Activated T-cell treated with anti-CD3 and anti-CD28 coated beads for 48 hours (primary cell): ENCODE results near the gene AQP9.
"Not testable (repeated sequence)": the region's sequence is repeated elsewhere in the genome, so short reads cannot be mapped to it uniquely, and the experiment has no call there.

ENCODE experiments used
- DNase-seq: peaks from one replicate; pipeline ENCODE4 v3.0.0-alpha.2; 2020; ENCODE audit warnings: low read depth

The AQP9 gene

GRCh38 chr15:58138106-58138505, at the start of gene AQP9:
Gene AQP9, plus strand, starts transcription at chr15:58138381. Its CDS starts 185 bp downstream, at chr15:58138566.
- DNase-seq, result no peak

- DNase-seq, result no peak
Measured at GRCh38 chr15:58095415-58095814, 42.8 kb upstream of the AQP9 start.

- DNase-seq, result no peak
Measured at GRCh38 chr15:58096529-58097084, 41.6 kb upstream of the AQP9 start.

GRCh38 chr15:58103482-58103881, 34.7 kb upstream of the AQP9 start:
- no peak for DNase-seq

GRCh38 chr15:58108117-58108516, 30.1 kb upstream of the AQP9 start:
- no peak for DNase-seq

- DNase-seq, result no peak
Measured at GRCh38 chr15:58109419-58109818, 28.8 kb upstream of the AQP9 start.

- DNase-seq, result no peak
Measured at GRCh38 chr15:58110999-58111717, 27.0 kb upstream of the AQP9 start.

- DNase-seq, result no peak
Measured at GRCh38 chr15:58111718-58112104, 26.5 kb upstream of the AQP9 start.

GRCh38 chr15:58113358-58113757, 24.8 kb upstream of the AQP9 start:
- DNase-seq, result not testable (repeated sequence)

- DNase-seq, result no peak
Measured at GRCh38 chr15:58114388-58114787, 23.8 kb upstream of the AQP9 start.

- no peak for DNase-seq
Measured at GRCh38 chr15:58114812-58115211, 23.4 kb upstream of the AQP9 start.

- no peak for DNase-seq
Measured at GRCh38 chr15:58115692-58116091, 22.5 kb upstream of the AQP9 start.

GRCh38 chr15:58117619-58118018, 20.6 kb upstream of the AQP9 start:
- no peak for DNase-seq

- DNase-seq, result no peak
Measured at GRCh38 chr15:58118272-58118671, 19.9 kb upstream of the AQP9 start.

- no peak for DNase-seq
Measured at GRCh38 chr15:58119016-58119415, 19.2 kb upstream of the AQP9 start.

- no peak for DNase-seq
Measured at GRCh38 chr15:58124585-58124984, 13.6 kb upstream of the AQP9 start.

GRCh38 chr15:58125333-58125732, 12.8 kb upstream of the AQP9 start:
- DNase-seq, result no peak

GRCh38 chr15:58134886-58135285, 3.3 kb upstream of the AQP9 start:
- DNase-seq, result no peak

- no peak for DNase-seq
Measured at GRCh38 chr15:58135511-58136174, 2.5 kb upstream of the AQP9 start.

- DNase-seq, result no peak
Measured at GRCh38 chr15:58136731-58137130, 1.4 kb upstream of the AQP9 start.

- no peak for DNase-seq
Measured at GRCh38 chr15:58137686-58138085, 495 bp upstream of the AQP9 start.

- DNase-seq, result no peak
Measured at GRCh38 chr15:58139276-58139988, 1.3 kb downstream of the AQP9 start.

- no peak for DNase-seq
Measured at GRCh38 chr15:58139989-58140522, 1.9 kb downstream of the AQP9 start.
